B cell (primary cell): ENCODE results near the gene MTHFD1. TPM values are rescaled to one million over a fixed set of nuclear protein-coding genes. Genes with fewer than 3 reads are reported as not detected.

Source experiments
- ATAC-seq: fragments of 200-7000 bp; cut with Tn5 transposase; one replicate; pipeline ENCODE4 v1.10.0; 2021; ENCODE audit warnings: low read depth, mild to moderate bottlenecking, moderate number of reproducible peaks, moderate library complexity
- CTCF ChIA-PET: fragments of 350-600 bp; sonication (Branson Sonifier 250); formaldehyde crosslinking; loops from one replicate; lab custom pipeline; 2021; ENCODE audit warnings: antibody characterized with exemption, inconsistent platforms; lab: Charles Lee
- POLR2A ChIA-PET: fragments of 350-600 bp; sonication (Branson Sonifier 250); formaldehyde crosslinking; loops from one replicate; lab custom pipeline; 2021; ENCODE audit warnings: antibody characterized with exemption; lab: Charles Lee
- DNase-seq: peaks from one replicate; pipeline ENCODE4 v3.0.0; 2013
- H2AFZ ChIP-seq: 2 replicates; pipeline ENCODE4 v1.6.1; 2012; ENCODE audit warnings: mild to moderate bottlenecking, low read depth, low read length; ENCODE audit not compliant: insufficient read depth, poor library complexity, severe bottlenecking
- H3K27ac ChIP-seq, 2 donors: 1 replicate in 1 of 2; 2 replicates in 1 of 2; pipeline ENCODE4 v1.5.1; 2012 to 2013; ENCODE audit warnings: low read length in 2 of 2, mild to moderate bottlenecking in 2 of 2, moderate library complexity in 1 of 2
- H3K27me3 ChIP-seq, 4 experiments: fragments of 200-600 bp in 1 of 4; sonication (generic) in 1 of 4; replicated peaks in 1 of 4; 1 replicate in 2 of 4; 2 replicates in 2 of 4; pipeline versions ENCODE4 v1.6.1 to v1.7.0; 2013 to 2016; ENCODE audit warnings: low read length in 3 of 4, mild to moderate bottlenecking in 2 of 4, mixed read lengths in 1 of 4, moderate library complexity in 1 of 4; ENCODE audit not compliant: insufficient read depth in 4 of 4, control insufficient read depth in 3 of 4; ENCODE audit errors: control extremely low read depth in 1 of 4
- H3K36me3 ChIP-seq, 2 experiments: replicated peaks in 1 of 2; 1 replicate in 1 of 2; 2 replicates in 1 of 2; pipeline versions ENCODE4 v1.6.1 to v1.7.1; 2013; ENCODE audit warnings: low read length in 1 of 2; ENCODE audit not compliant: insufficient read depth in 2 of 2, control insufficient read depth in 1 of 2; ENCODE audit errors: control extremely low read depth in 1 of 2, extremely low read depth in 1 of 2
- H3K4me1 ChIP-seq, 2 donors: fragments of 200-600 bp in 1 of 2; sonication (generic) in 1 of 2; 1 replicate in 1 of 2; 2 replicates in 1 of 2; pipeline versions ENCODE4 v1.5.1 to v1.6.1; 2013 to 2017; ENCODE audit warnings: low read length in 2 of 2; ENCODE audit not compliant: control insufficient read depth in 2 of 2, insufficient read depth in 2 of 2
- H3K4me2 ChIP-seq: replicated peaks from 2 replicates; pipeline ENCODE3; 2012; ENCODE audit warnings: mild to moderate bottlenecking, low read depth, low read length; ENCODE audit not compliant: poor library complexity, severe bottlenecking
- H3K4me3 ChIP-seq, 5 experiments: fragments of 200-600 bp in 1 of 5; sonication (generic) in 1 of 5; 1 replicate in 3 of 5; 2 replicates in 2 of 5; pipeline versions ENCODE4 v1.5.1 to v1.7.0; 2011 to 2016; ENCODE audit warnings: low read length in 4 of 5, mild to moderate bottlenecking in 4 of 5, low read depth in 2 of 5, control low read depth in 1 of 5, moderate library complexity in 1 of 5; ENCODE audit not compliant: insufficient read depth in 1 of 5; ENCODE audit errors: control extremely low read depth in 1 of 5, extremely low read depth in 1 of 5
- H3K79me2 ChIP-seq: fragments of 200-600 bp; sonication (generic); one replicate; pipeline ENCODE4 v1.6.0; 2016; ENCODE audit warnings: low read length; ENCODE audit not compliant: control insufficient read depth, insufficient read depth
- H3K9ac ChIP-seq: fragments of 200-600 bp; sonication (generic); 2 replicates; pipeline ENCODE4 v1.6.1; 2017; ENCODE audit warnings: mild to moderate bottlenecking, low read length, moderate library complexity
- H3K9me3 ChIP-seq, 3 donors: one replicate each; pipeline versions ENCODE4 v1.6.1 to v1.7.1; 2013; ENCODE audit warnings: low read length in 2 of 3; ENCODE audit not compliant: control insufficient read depth in 2 of 3, insufficient read depth in 1 of 3; ENCODE audit errors: control extremely low read depth in 1 of 3
- H4K20me1 ChIP-seq: 2 replicates; pipeline ENCODE4 v1.6.0; 2012; ENCODE audit warnings: mild to moderate bottlenecking, low read length; ENCODE audit not compliant: insufficient read depth, control insufficient read depth, poor library complexity, severe bottlenecking
- H3K27ac Mint-ChIP-seq: one replicate; pipeline ENCODE4 v1.8.0; 2021; ENCODE audit warnings: mixed read lengths
- H3K27me3 Mint-ChIP-seq: one replicate; pipeline ENCODE4 v1.8.0; 2021; ENCODE audit warnings: mixed read lengths
- H3K4me1 Mint-ChIP-seq: one replicate; pipeline ENCODE4 v1.8.0; 2021; ENCODE audit warnings: mixed read lengths
- H3K4me3 Mint-ChIP-seq: one replicate; pipeline ENCODE4 v1.8.0; 2021; ENCODE audit warnings: mixed read lengths
- H3K9me3 Mint-ChIP-seq: one replicate; pipeline ENCODE4 v1.8.0; 2022; ENCODE audit warnings: mixed read lengths; ENCODE audit not compliant: insufficient read depth
- EZH2 ChIP-seq: IDR thresholded peaks from 2 replicates; pipeline ENCODE4 v1.6.1; 2012; ENCODE audit warnings: borderline replicate concordance, low read depth, mild to moderate bottlenecking, moderate library complexity, low read length; ENCODE audit not compliant: insufficient read depth, poor library complexity, severe bottlenecking
- WGBS: methylation state at CpG from one replicate; pipeline ENCODE4 v1.1.5; 2013; ENCODE audit warnings: missing lambda C conversion rate; ENCODE audit not compliant: insufficient coverage; 5-methylcytosine and 5-hydroxymethylcytosine counted together
- intact Hi-C: fragments of 100-400 bp; cut with micrococcal nuclease; formaldehyde crosslinking; loops from one replicate; pipeline ENCODE4 v1.10.0; 2022
- polyA plus RNA-seq: library from polyadenylated mRNA; depleted of rRNA; stranded (reverse); fragments of >200 nt; gene quantifications from 2 replicates; pipeline ENCODE4 v1.2.3, GENCODE V29; 2012
- total RNA-seq, 2 donors: library from RNA; stranded (reverse); fragments of 120-200 nt in 1 of 2; gene quantifications; 1 replicate in 1 of 2; 2 replicates in 1 of 2; pipeline versions ENCODE4 v1.2.3 to v1.2.4, GENCODE V29; 2013 to 2022
- TF ChIP-seq, protein P1 (sequence below): fragments of 200-600 bp; IDR thresholded peaks from one replicate; pipeline ENCODE4 v1.8.0; 2022; ENCODE audit warnings: antibody characterized with exemption, mild to moderate bottlenecking

MTHFD1 gene
- total and polyA plus RNA-seq, 2 donors (not counting 1 experiment from before 2014, with no cell fraction given): 32.3 to 51.3 TPM

DNA sequence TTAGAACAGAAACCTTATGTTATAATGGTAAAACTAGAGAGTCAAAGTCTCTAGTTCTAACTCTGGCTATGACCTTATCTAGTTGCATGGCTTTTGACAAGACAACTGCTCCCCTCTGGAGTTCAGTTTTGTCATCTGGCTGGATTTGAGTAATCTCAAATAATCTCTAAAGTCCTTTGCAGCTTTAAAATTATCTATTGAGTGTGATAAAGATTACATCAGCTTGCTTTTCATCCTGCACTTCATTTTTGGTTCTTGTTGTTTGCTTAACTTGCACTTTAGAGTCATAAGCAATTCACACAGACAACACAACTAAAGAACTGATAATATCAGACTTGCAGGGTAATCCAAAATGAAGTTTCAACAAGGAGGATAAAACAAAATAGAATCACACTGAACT lies 79.4 kb downstream of the MTHFD1 start:
- Histone ChIP-seq H3K4me3 (no peak overlapping the region), H3K4me2 (no peak overlapping the region), H3K4me1 (peaks cover 32% of the 10 kb centered on the region in 2 donors), H3K9me3 (no peaks in the 10 kb centered on the region), H3K27me3 (no peaks in the 10 kb centered on the region), H3K27ac (peak overlapping the region in 1 of 2 donors; percentile 40), H3K9ac (no peak overlapping the region), H3K79me2 (no peaks in the 10 kb centered on the region), H2AFZ (no peak overlapping the region), H3K36me3 (peaks cover 0 to 1% of the 10 kb centered on the region in 2 experiments), H4K20me1 (no peaks in the 10 kb centered on the region)
- intact Hi-C loops: loop anchor here (5.0 kb wide), 1 partner anchor 130 kb away; no protein-coding TSS in a partner anchor
- Mint-ChIP-seq H3K27me3 (no peaks in the 10 kb centered on the region), H3K9me3 (no peaks in the 10 kb centered on the region), H3K4me1 (peaks cover 54% of the 10 kb centered on the region), H3K4me3 (no peak overlapping the region), H3K27ac (peak overlapping the region; percentile 18)
- ATAC-seq: no peak
- CTCF ChIA-PET: interaction anchor here (1.1 to 2.6 kb wide), 4 partner anchors 10 to 122 kb away, joined by 4 to 29 read pairs (median 8); no protein-coding TSS in a partner anchor
- TF ChIP-seq, protein P1, sequence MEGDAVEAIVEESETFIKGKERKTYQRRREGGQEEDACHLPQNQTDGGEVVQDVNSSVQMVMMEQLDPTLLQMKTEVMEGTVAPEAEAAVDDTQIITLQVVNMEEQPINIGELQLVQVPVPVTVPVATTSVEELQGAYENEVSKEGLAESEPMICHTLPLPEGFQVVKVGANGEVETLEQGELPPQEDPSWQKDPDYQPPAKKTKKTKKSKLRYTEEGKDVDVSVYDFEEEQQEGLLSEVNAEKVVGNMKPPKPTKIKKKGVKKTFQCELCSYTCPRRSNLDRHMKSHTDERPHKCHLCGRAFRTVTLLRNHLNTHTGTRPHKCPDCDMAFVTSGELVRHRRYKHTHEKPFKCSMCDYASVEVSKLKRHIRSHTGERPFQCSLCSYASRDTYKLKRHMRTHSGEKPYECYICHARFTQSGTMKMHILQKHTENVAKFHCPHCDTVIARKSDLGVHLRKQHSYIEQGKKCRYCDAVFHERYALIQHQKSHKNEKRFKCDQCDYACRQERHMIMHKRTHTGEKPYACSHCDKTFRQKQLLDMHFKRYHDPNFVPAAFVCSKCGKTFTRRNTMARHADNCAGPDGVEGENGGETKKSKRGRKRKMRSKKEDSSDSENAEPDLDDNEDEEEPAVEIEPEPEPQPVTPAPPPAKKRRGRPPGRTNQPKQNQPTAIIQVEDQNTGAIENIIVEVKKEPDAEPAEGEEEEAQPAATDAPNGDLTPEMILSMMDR: no peak
- TF ChIP-seq EZH2: no peak
- POLR2A ChIA-PET: interaction anchor here (1.7 kb wide), 1 partner anchor 35 kb away, joined by 3 read pairs; no protein-coding TSS in a partner anchor
- no peak for DNase-seq

DNA sequence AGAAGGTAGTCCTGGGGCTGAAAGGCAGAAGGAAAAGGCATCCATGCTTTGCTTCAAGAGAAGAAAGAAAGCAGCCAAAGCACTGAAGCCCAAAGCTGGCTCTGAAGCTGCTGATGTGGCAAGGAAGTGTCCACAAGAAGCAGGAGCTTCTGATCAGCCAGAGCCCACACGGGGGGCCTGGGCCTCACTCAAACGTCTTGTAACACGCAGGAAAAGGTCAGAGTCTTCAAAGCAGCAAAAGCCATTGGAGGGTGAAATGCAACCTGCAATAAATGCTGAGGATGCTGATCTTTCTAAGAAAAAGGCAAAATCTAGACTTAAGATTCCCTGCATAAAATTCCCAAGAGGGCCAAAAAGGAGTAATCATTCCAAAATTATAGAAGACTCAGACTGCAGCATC lies 80.3 kb downstream of the MTHFD1 start:
- H3K36me3 ChIP-seq: no peaks in the 10 kb centered on the region
- Mint-ChIP-seq H3K9me3 (no peaks in the 10 kb centered on the region), H3K27me3 (no peaks in the 10 kb centered on the region), H3K27ac (peak overlapping the region; percentile 77), H3K4me3 (no peak overlapping the region), H3K4me1 (peaks cover 46% of the 10 kb centered on the region)
- H2AFZ ChIP-seq: no peak overlapping the region
- peaks cover 23% of the 10 kb centered on the region in 2 donors for H3K4me1 ChIP-seq
- TF ChIP-seq, protein P1: no peak
- no peak for TF ChIP-seq EZH2
- H3K4me3 ChIP-seq: no peak overlapping the region
- POLR2A ChIA-PET: no interaction called here
- H3K4me2 ChIP-seq: no peak overlapping the region
- WGBS: 84% methylated on average over 3 of the region's 3 CpGs
- H3K79me2 ChIP-seq: no peaks in the 10 kb centered on the region
- H3K27me3 ChIP-seq: no peaks in the 10 kb centered on the region
- intact Hi-C loops: loop anchor here (2.0 to 5.0 kb wide), 2 partner anchors 34 to 131 kb away; partner anchors contain the start of gene ZBTB25
- CTCF ChIA-PET: interaction anchor here (2.7 kb wide), 1 partner anchor 10 kb away, joined by 13 read pairs; no protein-coding TSS in a partner anchor
- H4K20me1 ChIP-seq: no peaks in the 10 kb centered on the region
- peak overlapping the region in 1 of 2 donors; percentile 40 for H3K27ac ChIP-seq
- H3K9ac ChIP-seq: no peak overlapping the region
- H3K9me3 ChIP-seq: no peaks in the 10 kb centered on the region
- ATAC-seq: no peak
- DNase-seq: no peak
